DND-41 (cell line): ENCODE results near the gene MYLK4.

Experiments used
- ATAC-seq: fragments of 200-7000 bp; cut with Tn5 transposase; 3 replicates; pipeline ENCODE4 v1.9.1; 2021; ENCODE audit warnings: low read depth; ENCODE audit not compliant: insufficient read depth
- DNase-seq: peaks from one replicate; pipeline ENCODE4 v3.0.0-alpha.2; 2020
- H2AFZ ChIP-seq: 2 replicates; pipeline ENCODE4 v1.6.0; 2012; ENCODE audit warnings: low read depth, low read length
- H3K27ac ChIP-seq: 2 replicates; pipeline ENCODE4 v1.5.1; 2012; ENCODE audit warnings: low read length, inconsistent platforms
- H3K27me3 ChIP-seq: fragments of 200-600 bp; sonication (generic); 2 replicates; pipeline ENCODE4 v1.6.0; 2012; ENCODE audit warnings: low read length, mild to moderate bottlenecking, inconsistent platforms; ENCODE audit not compliant: insufficient read depth, poor library complexity
- H3K36me3 ChIP-seq: 2 replicates; pipeline ENCODE4 v1.5.1; 2012; ENCODE audit warnings: low read length, inconsistent platforms; ENCODE audit not compliant: insufficient read depth
- H3K4me1 ChIP-seq: 2 replicates; pipeline ENCODE4 v1.5.1; 2012; ENCODE audit warnings: mild to moderate bottlenecking, low read length; ENCODE audit not compliant: insufficient read depth
- H3K4me2 ChIP-seq: 2 replicates; pipeline ENCODE4 v1.6.0; 2012; ENCODE audit warnings: mild to moderate bottlenecking, moderate library complexity, low read length, inconsistent platforms; ENCODE audit not compliant: insufficient read depth
- H3K4me3 ChIP-seq, 2 experiments: fragments of 200-600 bp in 1 of 2; shearing (Covaris generic) in 1 of 2; 2 replicates each; pipeline ENCODE4 v1.5.1; 2012 to 2016; ENCODE audit warnings: inconsistent platforms in 2 of 2, low read length in 2 of 2, mild to moderate bottlenecking in 2 of 2, low read depth in 1 of 2, moderate library complexity in 1 of 2
- H3K79me2 ChIP-seq: 2 replicates; pipeline ENCODE4 v1.6.0; 2012; ENCODE audit warnings: low read length, inconsistent platforms; ENCODE audit not compliant: insufficient read depth
- H3K9ac ChIP-seq: 2 replicates; pipeline ENCODE4 v1.6.0; 2012; ENCODE audit warnings: low read depth, mild to moderate bottlenecking, inconsistent platforms, low read length, moderate library complexity
- H3K9me3 ChIP-seq: 2 replicates; pipeline ENCODE4 v1.5.1; 2012; ENCODE audit warnings: low read length, moderate library complexity, mild to moderate bottlenecking, inconsistent platforms; ENCODE audit not compliant: insufficient read depth, severe bottlenecking
- H4K20me1 ChIP-seq: 2 replicates; pipeline ENCODE4 v1.6.0; 2012; ENCODE audit warnings: low read length; ENCODE audit not compliant: insufficient read depth
- EZH2 ChIP-seq: IDR thresholded peaks from 3 replicates; pipeline ENCODE4 v1.6.1; 2012; ENCODE audit warnings: borderline replicate concordance, low read depth, mild to moderate bottlenecking, moderate library complexity, low read length, inconsistent platforms; ENCODE audit not compliant: severe bottlenecking
- TF ChIP-seq, protein P1 (sequence below): IDR thresholded peaks from 2 replicates; pipeline ENCODE4 v1.5.1; 2012; ENCODE audit warnings: borderline replicate concordance, low read length, moderate library complexity, mild to moderate bottlenecking; ENCODE audit not compliant: poor library complexity, severe bottlenecking; ENCODE audit errors: extremely low read depth

The MYLK4 gene

GRCh38 chr6:2625581-2625980, 125.1 kb downstream of the MYLK4 start:
- Histone ChIP-seq H3K27me3 (no peaks in the 10 kb centered on the region), H2AFZ (no peak overlapping the region), H3K36me3 (no peaks in the 10 kb centered on the region), H3K9ac (no peak overlapping the region), H3K79me2 (no peaks in the 10 kb centered on the region), H3K4me1 (no peaks in the 10 kb centered on the region), H3K4me2 (no peak overlapping the region), H3K9me3 (no peaks in the 10 kb centered on the region), H3K27ac (no peak overlapping the region), H4K20me1 (no peaks in the 10 kb centered on the region), H3K4me3 (no peak overlapping the region)
- ATAC-seq: no peak
- TF ChIP-seq, protein P1, sequence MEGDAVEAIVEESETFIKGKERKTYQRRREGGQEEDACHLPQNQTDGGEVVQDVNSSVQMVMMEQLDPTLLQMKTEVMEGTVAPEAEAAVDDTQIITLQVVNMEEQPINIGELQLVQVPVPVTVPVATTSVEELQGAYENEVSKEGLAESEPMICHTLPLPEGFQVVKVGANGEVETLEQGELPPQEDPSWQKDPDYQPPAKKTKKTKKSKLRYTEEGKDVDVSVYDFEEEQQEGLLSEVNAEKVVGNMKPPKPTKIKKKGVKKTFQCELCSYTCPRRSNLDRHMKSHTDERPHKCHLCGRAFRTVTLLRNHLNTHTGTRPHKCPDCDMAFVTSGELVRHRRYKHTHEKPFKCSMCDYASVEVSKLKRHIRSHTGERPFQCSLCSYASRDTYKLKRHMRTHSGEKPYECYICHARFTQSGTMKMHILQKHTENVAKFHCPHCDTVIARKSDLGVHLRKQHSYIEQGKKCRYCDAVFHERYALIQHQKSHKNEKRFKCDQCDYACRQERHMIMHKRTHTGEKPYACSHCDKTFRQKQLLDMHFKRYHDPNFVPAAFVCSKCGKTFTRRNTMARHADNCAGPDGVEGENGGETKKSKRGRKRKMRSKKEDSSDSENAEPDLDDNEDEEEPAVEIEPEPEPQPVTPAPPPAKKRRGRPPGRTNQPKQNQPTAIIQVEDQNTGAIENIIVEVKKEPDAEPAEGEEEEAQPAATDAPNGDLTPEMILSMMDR: no peak
- TF ChIP-seq EZH2: no peak
- DNase-seq: no peak

GRCh38 chr6:2624177-2624576, 126.5 kb downstream of the MYLK4 start:
- Histone ChIP-seq H3K9ac (no peak overlapping the region), H3K79me2 (no peaks in the 10 kb centered on the region), H3K4me2 (no peak overlapping the region), H3K27ac (no peak overlapping the region), H3K9me3 (no peaks in the 10 kb centered on the region), H4K20me1 (no peaks in the 10 kb centered on the region), H2AFZ (no peak overlapping the region), H3K4me3 (no peak overlapping the region), H3K27me3 (no peaks in the 10 kb centered on the region), H3K4me1 (no peaks in the 10 kb centered on the region), H3K36me3 (no peaks in the 10 kb centered on the region)
- no peak for DNase-seq
- no peak for ATAC-seq
- TF ChIP-seq EZH2: no peak
- TF ChIP-seq, protein P1: no peak

- Histone ChIP-seq H3K4me3 (no peak overlapping the region), H3K27me3 (peaks cover 3% of the 10 kb centered on the region), H3K4me2 (no peak overlapping the region), H3K36me3 (no peaks in the 10 kb centered on the region), H2AFZ (no peak overlapping the region), H3K79me2 (no peaks in the 10 kb centered on the region), H3K27ac (no peak overlapping the region), H3K9ac (no peak overlapping the region), H4K20me1 (no peaks in the 10 kb centered on the region), H3K4me1 (no peaks in the 10 kb centered on the region), H3K9me3 (no peaks in the 10 kb centered on the region)
- ATAC-seq (no peak), DNase-seq (no peak)
- no peak for TF ChIP-seq EZH2
- TF ChIP-seq, protein P1: no peak
Observed at GRCh38 chr6:2623295-2623694, 127.4 kb downstream of the MYLK4 start.

GRCh38 chr6:2622671-2623070, 128.1 kb downstream of the MYLK4 start:
- Histone ChIP-seq H3K9ac (no peak overlapping the region), H3K9me3 (no peaks in the 10 kb centered on the region), H3K79me2 (no peaks in the 10 kb centered on the region), H3K27ac (no peak overlapping the region), H3K4me2 (no peak overlapping the region), H3K4me3 (no peak overlapping the region), H3K36me3 (no peaks in the 10 kb centered on the region), H2AFZ (no peak overlapping the region), H4K20me1 (no peaks in the 10 kb centered on the region), H3K4me1 (no peaks in the 10 kb centered on the region), H3K27me3 (peaks cover 4% of the 10 kb centered on the region)
- ATAC-seq (no peak), DNase-seq (no peak)
- no peak for TF ChIP-seq EZH2
- TF ChIP-seq, protein P1: no peak
